Mesenchymal stem cell (in vitro differentiated cells and primary cell): ENCODE data around the gene TRAPPC14. TPM values are rescaled to one million over a fixed set of nuclear protein-coding genes. Genes with fewer than 3 reads are reported as not detected.

Source experiments
- DNase-seq: peaks from one replicate; pipeline ENCODE4 v3.0.0-alpha.2; 2013
- H2AFZ ChIP-seq: one replicate; pipeline ENCODE4 v1.6.1; 2013; ENCODE audit warnings: low read depth, mild to moderate bottlenecking, control low read depth, inconsistent platforms, low read length, moderate library complexity
- H2AK5ac ChIP-seq: 2 replicates; pipeline ENCODE4 v1.6.1; 2013; ENCODE audit warnings: low read length, moderate library complexity, mild to moderate bottlenecking, inconsistent platforms; ENCODE audit not compliant: severe bottlenecking
- H2BK120ac ChIP-seq: one replicate; pipeline ENCODE4 v1.6.1; 2013; ENCODE audit warnings: low read depth, mild to moderate bottlenecking, inconsistent platforms, low read length, moderate library complexity
- H2BK12ac ChIP-seq, 2 experiments: one replicate each; pipeline ENCODE4 v1.6.1; 2013; ENCODE audit warnings: inconsistent platforms in 2 of 2, low read length in 2 of 2, mild to moderate bottlenecking in 2 of 2, moderate library complexity in 2 of 2, control low read depth in 1 of 2
- H2BK15ac ChIP-seq: one replicate; pipeline ENCODE4 v1.6.1; 2013; ENCODE audit warnings: mild to moderate bottlenecking, low read depth, inconsistent platforms; ENCODE audit not compliant: poor library complexity, severe bottlenecking
- H2BK5ac ChIP-seq: 2 replicates; pipeline ENCODE4 v1.6.1; 2013; ENCODE audit warnings: low read depth, mild to moderate bottlenecking, low read length, control low read depth, inconsistent platforms; ENCODE audit not compliant: poor library complexity, severe bottlenecking
- H3K14ac ChIP-seq, 2 experiments: one replicate each; pipeline ENCODE4 v1.6.1; 2013; ENCODE audit warnings: inconsistent platforms in 2 of 2, low read length in 2 of 2, control low read depth in 1 of 2, mild to moderate bottlenecking in 1 of 2, moderate library complexity in 1 of 2
- H3K18ac ChIP-seq, 2 experiments: one replicate each; pipeline ENCODE4 v1.6.1; 2013; ENCODE audit warnings: inconsistent platforms in 2 of 2, low read length in 2 of 2, control low read depth in 1 of 2, low read depth in 1 of 2, mild to moderate bottlenecking in 1 of 2
- H3K23ac ChIP-seq, 2 experiments: one replicate each; pipeline ENCODE4 v1.6.1; 2013; ENCODE audit warnings: inconsistent platforms in 2 of 2, low read length in 2 of 2, mild to moderate bottlenecking in 2 of 2, moderate library complexity in 2 of 2, control low read depth in 1 of 2
- H3K27ac ChIP-seq: 2 replicates; pipeline ENCODE4 v1.5.1; 2013; ENCODE audit warnings: mild to moderate bottlenecking, moderate library complexity, low read length, control low read depth, inconsistent platforms; ENCODE audit not compliant: poor library complexity, severe bottlenecking
- H3K27me3 ChIP-seq, 2 experiments: 2 replicates each; pipeline versions ENCODE4 v1.6.1 to v1.7.0; 2013; ENCODE audit warnings: low read length in 2 of 2, mild to moderate bottlenecking in 2 of 2, moderate library complexity in 2 of 2, control low read depth in 1 of 2, inconsistent platforms in 1 of 2; ENCODE audit not compliant: control insufficient read depth in 1 of 2, insufficient read depth in 1 of 2
- H3K36me3 ChIP-seq, 2 experiments: 2 replicates each; pipeline versions ENCODE4 v1.6.1 to v1.7.0; 2013; ENCODE audit warnings: low read length in 2 of 2, control low read depth in 1 of 2, inconsistent platforms in 1 of 2, low read depth in 1 of 2, mild to moderate bottlenecking in 1 of 2; ENCODE audit not compliant: insufficient read depth in 2 of 2, control insufficient read depth in 1 of 2
- H3K4ac ChIP-seq, 2 experiments: one replicate each; pipeline ENCODE4 v1.6.1; 2013; ENCODE audit warnings: inconsistent platforms in 2 of 2, low read length in 2 of 2, mild to moderate bottlenecking in 2 of 2, moderate library complexity in 2 of 2, control low read depth in 1 of 2, low read depth in 1 of 2
- H3K4me1 ChIP-seq: 2 replicates; pipeline ENCODE4 v1.6.1; 2013; ENCODE audit warnings: low read depth, low read length, control low read depth; ENCODE audit not compliant: control insufficient read depth, insufficient read depth
- H3K4me2 ChIP-seq: 2 replicates; pipeline ENCODE4 v1.6.1; 2013; ENCODE audit warnings: low read length, mild to moderate bottlenecking, inconsistent platforms; ENCODE audit not compliant: poor library complexity, severe bottlenecking
- H3K4me3 ChIP-seq, 2 experiments: 2 replicates each; pipeline versions ENCODE4 v1.5.1 to v1.7.0; 2013; ENCODE audit warnings: low read length in 2 of 2, mild to moderate bottlenecking in 2 of 2, control low read depth in 1 of 2, low read depth in 1 of 2; ENCODE audit not compliant: insufficient read depth in 1 of 2
- H3K79me1 ChIP-seq: replicated peaks from 2 replicates; pipeline ENCODE4 v1.6.1; 2013; ENCODE audit warnings: mild to moderate bottlenecking, control low read depth, low read length, inconsistent platforms; ENCODE audit not compliant: poor library complexity, severe bottlenecking
- H3K9ac ChIP-seq: 2 replicates; pipeline ENCODE4 v1.7.0; 2013; ENCODE audit warnings: mild to moderate bottlenecking, low read length, moderate library complexity
- H3K9me3 ChIP-seq: 2 replicates; pipeline ENCODE4 v1.7.0; 2013; ENCODE audit warnings: mild to moderate bottlenecking, low read length; ENCODE audit not compliant: control insufficient read depth
- H4K8ac ChIP-seq: one replicate; pipeline ENCODE4 v1.6.1; 2013; ENCODE audit warnings: inconsistent platforms, mild to moderate bottlenecking, low read length, moderate library complexity
- H4K91ac ChIP-seq: one replicate; pipeline ENCODE4 v1.6.1; 2013; ENCODE audit warnings: mild to moderate bottlenecking, low read length, inconsistent platforms
- WGBS: methylation state at CpG from one replicate; pipeline ENCODE4 v1.1.7; 2013; ENCODE audit warnings: mixed read lengths; 5-methylcytosine and 5-hydroxymethylcytosine counted together
- polyA plus RNA-seq, 2 experiments: library from polyadenylated mRNA; stranded (reverse); fragments of 200-250 nt; gene quantifications; one replicate each; pipeline ENCODE4 v1.2.3, GENCODE V29; 2013

TRAPPC14 gene
- polyA plus RNA-seq (2013, experiment 1 of 2), result 11.9 TPM
- polyA plus RNA-seq (2013, experiment 2 of 2), result 11.4 TPM

GRCh38 chr7:100158229-100159098, at the start of gene TRAPPC14:
Gene TRAPPC14 (minus strand): TSS chr7:100158723. CDS start chr7:100158499, 224 bp downstream.
- Histone ChIP-seq H3K27ac (peak within 1 kb of the TSS; percentile 28), H2AK5ac (peak within 1 kb of the TSS; percentile 10), H2BK15ac (peak within 1 kb of the TSS; percentile 61), H2AFZ (peak within 1 kb of the TSS; percentile 90), H3K9me3 (no peaks in the 10 kb centered on the region), H4K91ac (peak within 1 kb of the TSS; percentile 57), H2BK5ac (peak within 1 kb of the TSS; percentile 71), H2BK120ac (peak within 1 kb of the TSS; percentile 71), H3K14ac (peak within 1 kb of the TSS; percentile 45 to 51), H3K9ac (peak within 1 kb of the TSS; percentile 87), H3K4ac (peak within 1 kb of the TSS; percentile 49 to 76), H3K79me1 (peaks cover 18% of the 10 kb centered on the region), H3K4me2 (peak within 1 kb of the TSS; percentile 80), H4K8ac (peak within 1 kb of the TSS; percentile 96), H3K4me1 (peaks cover 32% of the 10 kb centered on the region), H3K18ac (peak within 1 kb of the TSS; percentile 87 to 95), H3K36me3 (peaks cover 33 to 34% of the 10 kb centered on the region in 2 experiments), H3K4me3 (peak within 1 kb of the TSS; percentile 81 to 87), H3K27me3 (peaks cover 0 to 5% of the 10 kb centered on the region in 2 experiments), H3K23ac (peak within 1 kb of the TSS in 1 of 2 experiments; percentile 85), H2BK12ac (peak within 1 kb of the TSS in 1 of 2 experiments; percentile 25)
- 3% methylated on average over 80 of the region's 87 CpGs for WGBS
- DNase-seq, result peak; percentile 84

GRCh38 chr7:100204454-100204853, 45.9 kb upstream of the TRAPPC14 start:
- Histone ChIP-seq H4K8ac (no peak overlapping the region), H2BK120ac (no peak overlapping the region), H2AK5ac (no peak overlapping the region), H3K4me1 (peaks cover 1% of the 10 kb centered on the region), H3K27me3 (peaks cover 6 to 57% of the 10 kb centered on the region in 2 experiments), H3K9ac (no peak overlapping the region), H3K4ac (no peak overlapping the region), H2BK5ac (no peak overlapping the region), H3K23ac (no peak overlapping the region), H3K4me3 (no peak overlapping the region), H3K36me3 (no peaks in the 10 kb centered on the region), H3K18ac (no peak overlapping the region), H3K9me3 (no peaks in the 10 kb centered on the region), H3K14ac (no peak overlapping the region), H4K91ac (no peak overlapping the region), H2BK15ac (no peak overlapping the region), H2AFZ (no peak overlapping the region), H3K27ac (no peak overlapping the region), H3K4me2 (no peak overlapping the region), H3K79me1 (no peaks in the 10 kb centered on the region), H2BK12ac (no peak overlapping the region)
- DNase-seq, result no peak
- WGBS, result 89% methylated on average over 9 of the region's 9 CpGs

GRCh38 chr7:100200693-100201092, 42.2 kb upstream of the TRAPPC14 start:
- no peak overlapping the region for H3K4ac ChIP-seq
- no peak overlapping the region for H3K14ac ChIP-seq
- no peak overlapping the region for H3K27ac ChIP-seq
- no peaks in the 10 kb centered on the region for H3K9me3 ChIP-seq
- H3K4me1 ChIP-seq, result peaks cover 1% of the 10 kb centered on the region
- no peak overlapping the region for H2BK120ac ChIP-seq
- WGBS, result 93% methylated on average over 10 of the region's 11 CpGs
- H2AFZ ChIP-seq, result no peak overlapping the region
- no peak overlapping the region for H2AK5ac ChIP-seq
- no peak overlapping the region for H2BK15ac ChIP-seq
- H3K9ac ChIP-seq, result no peak overlapping the region
- no peak overlapping the region for H3K4me3 ChIP-seq
- H3K4me2 ChIP-seq, result no peak overlapping the region
- H2BK12ac ChIP-seq, result no peak overlapping the region
- H3K79me1 ChIP-seq, result no peaks in the 10 kb centered on the region
- no peak overlapping the region for H4K91ac ChIP-seq
- no peak overlapping the region for H3K18ac ChIP-seq
- H3K27me3 ChIP-seq, result peaks cover 15 to 67% of the 10 kb centered on the region in 2 experiments
- no peak for DNase-seq
- no peak overlapping the region for H3K23ac ChIP-seq
- H2BK5ac ChIP-seq, result no peak overlapping the region
- H3K36me3 ChIP-seq, result no peaks in the 10 kb centered on the region
- no peak overlapping the region for H4K8ac ChIP-seq

GRCh38 chr7:100198266-100198665, 39.7 kb upstream of the TRAPPC14 start:
- no peak overlapping the region for H2BK120ac ChIP-seq
- no peak overlapping the region for H4K91ac ChIP-seq
- H3K4me3 ChIP-seq, result no peak overlapping the region
- no peak overlapping the region for H3K4me2 ChIP-seq
- no peak overlapping the region for H3K9ac ChIP-seq
- no peak for DNase-seq
- no peak overlapping the region for H4K8ac ChIP-seq
- no peak overlapping the region for H2BK5ac ChIP-seq
- no peak overlapping the region for H3K14ac ChIP-seq
- H3K36me3 ChIP-seq, result no peaks in the 10 kb centered on the region
- 95% methylated on average over 8 of the region's 10 CpGs for WGBS
- H3K27me3 ChIP-seq, result peaks cover 15 to 52% of the 10 kb centered on the region in 2 experiments
- H3K79me1 ChIP-seq, result no peaks in the 10 kb centered on the region
- H2BK12ac ChIP-seq, result no peak overlapping the region
- no peak overlapping the region for H2AK5ac ChIP-seq
- H3K9me3 ChIP-seq, result no peaks in the 10 kb centered on the region
- H2BK15ac ChIP-seq, result no peak overlapping the region
- no peak overlapping the region for H3K18ac ChIP-seq
- H3K27ac ChIP-seq, result no peak overlapping the region
- no peak overlapping the region for H3K4ac ChIP-seq
- H2AFZ ChIP-seq, result no peak overlapping the region
- H3K4me1 ChIP-seq, result peaks cover 1% of the 10 kb centered on the region
- no peak overlapping the region for H3K23ac ChIP-seq
